GM21528 (cell line): ENCODE measurements around the gene ZNF334.

Experiments
- ATAC-seq: cut with Tn5 transposase; IDR thresholded peaks from one replicate; pipeline ENCODE4 v1.9.1; 2021; ENCODE audit warnings: mild to moderate bottlenecking, moderate library complexity; ENCODE audit not compliant: unreplicated experiment, low FRiP score

Gene ZNF334

GRCh38 chr20:46546298-46546697, 32.9 kb upstream of the ZNF334 start:
- no peak for ATAC-seq

DNA sequence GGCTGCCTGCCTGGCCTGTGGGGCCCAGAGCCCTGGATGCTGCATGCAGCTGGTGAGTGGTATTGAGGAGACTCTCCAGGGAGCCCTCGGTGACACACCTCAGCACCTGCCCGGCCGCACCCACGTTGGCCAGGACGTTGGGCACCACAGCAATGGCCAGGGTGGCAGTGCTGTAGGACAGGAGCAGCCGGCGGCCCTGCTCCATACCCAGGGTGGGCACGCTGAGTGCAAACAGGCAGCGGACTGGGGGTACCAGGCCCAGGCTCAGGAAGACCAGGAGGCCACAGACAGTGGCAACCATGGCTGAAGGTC, 32.4 kb upstream of the ZNF334 start:
- ATAC-seq = no peak

- ATAC-seq = no peak
Measured at GRCh38 chr20:46545077-46545826, 31.9 kb upstream of the ZNF334 start.

GRCh38 chr20:46544576-46544975, 31.2 kb upstream of the ZNF334 start:
- no peak for ATAC-seq

DNA sequence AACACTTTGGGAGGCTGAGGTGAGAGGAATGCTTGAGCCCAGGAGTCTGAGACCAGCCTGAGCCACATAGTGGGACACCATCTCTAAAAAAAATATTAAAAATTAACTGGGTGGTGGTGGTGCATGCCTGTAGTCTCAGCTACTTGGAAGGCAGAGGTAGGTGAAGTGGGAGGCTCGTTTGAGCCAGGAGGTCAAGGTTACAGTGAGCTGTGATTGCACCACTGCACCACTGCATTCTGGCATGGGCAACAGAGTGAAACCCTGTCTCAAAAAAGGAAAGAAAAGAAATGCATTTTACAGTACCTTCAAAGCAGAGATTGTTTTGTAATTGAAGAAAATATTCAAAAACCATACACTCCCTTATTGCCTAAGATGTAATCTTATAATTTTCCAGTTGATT, 30.6 kb upstream of the ZNF334 start:
- no peak for ATAC-seq

DNA sequence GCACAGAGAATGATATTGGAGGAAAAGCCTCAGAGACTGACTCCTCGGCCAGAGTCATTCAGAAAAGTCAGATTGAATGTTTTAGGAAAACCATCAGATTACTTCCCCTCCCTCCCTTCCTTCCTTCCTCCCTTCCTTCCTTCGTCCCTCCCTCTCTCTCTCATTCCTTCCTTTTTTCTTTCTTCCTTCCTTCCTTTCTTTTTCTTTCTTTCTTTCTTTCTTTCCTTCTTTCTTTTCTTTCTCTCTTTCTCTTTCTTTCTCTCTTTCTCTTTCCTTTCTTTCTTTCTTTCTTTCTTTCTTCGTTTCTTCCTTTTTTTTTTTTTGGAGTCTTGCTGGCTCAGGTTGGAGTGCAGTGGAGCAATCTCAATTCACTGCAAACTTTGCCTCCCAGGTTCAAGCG, 29.7 kb upstream of the ZNF334 start:
- no peak for ATAC-seq

DNA sequence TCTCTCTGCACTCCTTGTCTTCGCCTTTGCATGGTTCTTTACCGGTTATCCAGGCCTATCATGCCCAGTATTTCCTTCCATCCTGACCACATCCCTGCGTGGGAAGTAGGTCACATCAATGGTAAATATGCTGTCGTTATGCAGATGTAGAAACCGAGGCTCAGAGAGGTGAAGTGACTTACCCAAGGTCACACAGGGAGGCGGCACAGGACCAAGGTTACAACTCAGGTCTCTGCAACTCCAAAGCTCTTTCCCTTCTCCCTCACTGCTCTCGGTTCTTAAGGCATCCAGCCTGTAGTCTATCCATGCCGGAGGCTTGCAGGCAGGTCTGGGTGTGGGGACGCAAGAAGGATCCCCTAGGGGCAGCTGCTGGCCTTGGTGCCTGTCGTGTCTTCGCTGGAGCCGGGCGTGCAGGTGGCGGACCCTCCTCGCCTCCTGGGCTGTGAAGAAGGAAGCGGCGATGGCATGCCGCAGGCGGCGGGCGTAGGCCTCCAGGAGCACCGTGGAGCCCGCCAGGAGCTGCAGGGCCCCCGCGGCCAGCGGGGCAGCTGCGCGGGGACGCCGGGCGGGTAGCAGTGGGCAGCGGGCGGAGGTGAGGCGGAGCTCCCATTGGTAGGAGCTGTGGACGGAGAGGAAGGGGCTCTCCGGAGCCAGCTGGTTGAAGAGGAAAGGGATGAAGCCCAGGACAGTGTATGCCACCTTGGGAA, 28.0 kb upstream of the ZNF334 start:
- no peak for ATAC-seq

DNA sequence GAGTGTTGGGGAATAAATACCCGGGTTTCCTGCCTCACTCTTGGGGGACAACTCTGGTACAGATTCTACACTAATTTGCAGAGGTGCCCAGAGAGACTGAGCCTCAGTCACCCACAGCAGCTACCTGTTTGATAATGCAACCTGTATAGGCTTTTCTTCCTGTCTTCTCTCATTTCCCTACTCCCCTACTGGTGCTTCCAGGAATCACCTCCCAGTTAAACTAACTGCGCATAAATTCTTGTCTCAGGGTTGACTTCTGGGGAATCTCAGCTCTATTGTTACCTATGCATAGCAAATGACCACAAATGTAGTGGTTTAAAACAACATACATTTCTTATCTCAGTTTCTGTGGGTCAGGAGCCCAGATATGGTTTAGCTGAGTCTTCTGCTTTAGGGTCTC, 25.8 kb upstream of the ZNF334 start:
- no peak for ATAC-seq

DNA sequence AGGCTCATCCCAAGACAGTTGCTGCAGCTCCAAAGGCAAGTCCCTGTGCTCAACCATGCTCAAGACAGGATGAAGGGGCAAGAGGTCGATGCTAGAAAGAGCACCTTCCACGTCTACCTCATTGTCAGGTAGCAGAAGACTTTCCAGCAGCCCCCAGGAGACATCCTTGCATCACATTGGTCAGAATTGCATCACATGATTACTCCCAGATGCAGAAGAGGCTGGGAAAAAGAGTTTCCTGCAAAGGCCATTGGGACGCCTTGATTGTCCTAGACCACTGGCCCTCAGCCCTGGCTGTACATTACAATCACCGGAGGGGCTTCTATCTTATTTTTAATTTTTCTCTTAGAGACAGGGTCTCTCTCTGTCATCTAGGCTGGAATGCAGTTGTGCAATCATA, 17.3 kb upstream of the ZNF334 start:
- ATAC-seq = no peak

DNA sequence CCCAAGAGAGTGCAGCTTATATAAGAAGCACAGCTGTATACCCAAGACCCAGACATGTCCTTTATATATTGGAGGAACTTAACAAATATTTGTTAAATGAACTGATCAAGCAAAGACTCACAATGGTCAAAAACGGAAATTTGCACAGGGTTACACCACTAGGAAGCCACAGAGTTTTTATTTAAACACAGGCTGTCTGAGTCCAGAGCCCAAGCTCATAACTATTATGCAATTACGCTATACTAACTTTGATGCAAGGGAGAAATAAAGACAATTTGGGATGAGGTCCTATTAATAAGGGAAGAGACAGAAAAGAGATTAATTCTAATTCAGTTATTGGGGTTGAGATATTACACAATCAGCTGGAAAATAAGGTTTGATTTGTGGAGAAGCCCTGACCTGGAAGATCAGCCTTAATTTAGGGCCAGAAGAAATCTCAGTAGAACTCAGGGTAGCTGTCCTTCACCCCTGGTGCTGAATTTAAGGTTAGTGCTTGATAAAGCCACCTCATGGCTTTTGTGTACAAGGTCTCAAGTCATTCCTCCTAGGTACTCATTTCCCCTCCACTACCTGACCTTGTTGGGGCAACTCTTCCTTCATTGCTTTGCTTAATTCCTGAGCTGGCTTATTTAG, 10.5 kb upstream of the ZNF334 start:
- no peak for ATAC-seq

DNA sequence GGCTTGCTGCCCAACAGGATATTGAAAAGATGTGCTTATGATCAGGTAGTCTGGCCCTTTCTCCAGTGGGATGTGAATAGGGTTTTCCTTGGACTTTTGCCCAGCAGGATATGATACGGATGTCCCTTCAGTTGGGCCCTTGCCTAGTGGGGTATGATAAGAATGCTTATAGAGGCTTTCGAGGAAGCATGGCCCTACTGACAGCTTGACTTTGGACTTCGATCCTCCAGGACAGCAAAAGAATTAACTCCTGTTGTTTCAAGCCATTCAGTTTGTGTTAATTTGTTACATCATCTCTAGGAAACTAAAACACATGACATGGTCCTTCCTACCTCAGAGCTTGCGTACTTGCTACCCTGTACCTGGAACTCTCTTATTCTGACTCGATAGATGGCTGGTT, 9.7 kb upstream of the ZNF334 start:
- ATAC-seq = no peak

- ATAC-seq = no peak
Measured at GRCh38 chr20:46520976-46521579, 7.7 kb upstream of the ZNF334 start.

- ATAC-seq = no peak
Measured at GRCh38 chr20:46520540-46520939, 7.2 kb upstream of the ZNF334 start.

DNA sequence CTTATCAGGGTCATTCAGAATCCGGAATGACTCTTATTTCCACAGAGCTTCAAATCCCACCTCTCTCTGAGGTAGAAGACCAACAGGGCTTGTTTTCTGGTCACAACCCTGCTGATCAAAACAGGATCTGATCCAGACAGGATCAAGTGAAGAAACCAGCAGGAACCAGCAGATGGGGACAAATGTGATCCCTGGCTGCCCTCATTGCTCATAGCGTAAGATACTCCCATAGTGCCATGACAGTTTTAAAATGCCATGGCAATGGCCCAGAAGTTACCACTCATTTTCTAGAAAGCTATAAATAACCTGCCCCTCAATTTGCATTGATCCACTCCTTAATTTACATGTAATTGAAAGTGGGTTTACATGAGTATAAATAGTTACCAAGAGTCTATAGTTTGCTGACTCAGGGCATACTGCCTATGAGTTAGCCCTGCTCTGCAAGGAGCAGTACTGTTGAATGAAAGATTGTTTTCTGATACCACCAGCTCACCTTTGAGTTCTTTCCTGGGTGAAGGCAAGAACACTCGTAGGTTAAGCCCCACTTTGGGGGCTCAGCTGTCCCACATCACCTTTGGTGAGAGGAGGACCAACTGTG, 6.2 kb upstream of the ZNF334 start:
- ATAC-seq = no peak

DNA sequence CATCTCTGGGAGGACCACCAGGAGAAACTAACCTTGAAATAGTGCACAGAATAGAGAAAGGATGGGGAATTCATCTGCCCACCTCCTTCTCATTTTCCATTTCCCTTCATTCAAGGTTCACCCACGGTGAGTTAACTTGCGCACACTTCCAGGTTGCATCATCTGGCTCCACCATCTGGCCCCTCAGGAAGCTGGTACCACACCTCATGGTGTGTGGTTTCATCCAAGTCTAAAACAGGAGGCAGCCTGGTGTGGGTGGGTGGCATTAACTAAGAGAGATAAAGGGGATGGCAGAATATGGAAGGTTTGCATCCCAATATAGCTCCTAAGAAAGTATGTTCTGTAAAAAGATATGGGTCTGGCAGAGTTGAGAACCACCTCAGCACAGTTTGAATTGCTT, 3.8 kb downstream of the ZNF334 start:
- ATAC-seq = no peak

DNA sequence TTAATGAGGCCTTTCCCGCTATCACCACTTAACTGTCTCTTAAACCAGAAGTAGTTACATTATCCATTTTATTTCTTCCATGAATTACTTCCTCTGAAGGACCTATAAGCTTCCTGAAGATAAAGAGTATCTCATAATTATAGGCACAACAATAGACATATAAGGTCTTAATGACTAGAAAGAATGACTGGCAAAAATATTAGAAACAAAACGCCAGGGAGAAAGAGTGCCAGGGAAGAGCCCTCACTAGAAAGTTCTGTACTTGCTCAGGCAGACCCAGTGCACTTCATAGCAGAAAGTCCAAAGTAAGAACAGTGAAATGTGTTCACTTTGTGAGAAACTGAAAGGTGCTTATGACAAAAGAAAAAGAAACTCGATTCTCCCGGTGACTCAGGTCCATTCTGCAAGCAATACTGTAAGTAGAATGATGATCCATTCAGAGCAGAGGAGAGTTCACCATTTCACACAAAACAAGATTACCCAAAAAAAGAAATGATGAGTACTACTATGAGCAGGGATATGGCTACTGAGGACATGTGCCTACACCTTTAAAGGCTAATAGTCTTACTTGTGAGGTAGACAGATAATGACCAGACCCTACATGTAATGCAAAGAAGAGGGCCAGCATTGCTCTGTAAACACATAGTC, 5.5 kb downstream of the ZNF334 start:
- no peak for ATAC-seq

GRCh38 chr20:46505506-46505905, 7.9 kb downstream of the ZNF334 start:
- ATAC-seq = no peak

DNA sequence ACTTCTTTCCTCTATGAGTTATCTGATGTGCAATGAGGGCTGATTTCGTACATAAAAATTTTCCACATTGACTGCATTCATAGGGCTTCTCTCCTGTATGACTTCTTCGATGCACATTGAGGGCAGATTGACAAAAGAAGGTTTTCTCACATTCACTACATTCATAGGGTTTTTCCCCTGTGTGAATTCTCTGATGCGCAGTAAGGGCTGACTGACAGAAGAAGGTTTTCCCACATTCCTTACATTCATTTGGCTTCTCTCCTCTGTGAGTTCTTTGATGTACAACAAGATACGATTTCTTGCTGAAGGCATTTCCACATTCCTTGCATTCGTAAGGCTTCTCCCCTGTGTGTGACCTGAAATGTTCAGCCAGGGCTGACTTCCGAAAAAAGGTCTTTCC, 11.4 kb downstream of the ZNF334 start:
- no peak for ATAC-seq

- ATAC-seq = no peak
Measured at GRCh38 chr20:46501337-46501942, 11.9 kb downstream of the ZNF334 start.

- no peak for ATAC-seq
Measured at GRCh38 chr20:46494077-46494476, 19.3 kb downstream of the ZNF334 start.
